CD4-positive, alpha-beta memory T cell (primary cell): ENCODE measurements around the gene SLK. TPM values are rescaled to one million over a fixed set of nuclear protein-coding genes. Genes with fewer than 3 reads are reported as not detected.
A peak's percentile ranks its signal among the peaks of the same experiment; 100 is the strongest.

ENCODE experiments used
- CTCF ChIA-PET: fragments of 350-600 bp; sonication (Branson Sonifier 250); formaldehyde crosslinking; loops from one replicate; lab custom pipeline; 2021; ENCODE audit warnings: inconsistent platforms; ENCODE audit not compliant: partially characterized antibody; lab: Charles Lee
- POLR2A ChIA-PET: fragments of 350-600 bp; sonication (Branson Sonifier 250); formaldehyde crosslinking; loops from one replicate; lab custom pipeline; 2021; ENCODE audit not compliant: partially characterized antibody; lab: Charles Lee
- DNase-seq, 5 donors: peaks; one replicate each; pipeline versions ENCODE4 v3.0.0 to v3.0.0-alpha.2; 2020 to 2022; ENCODE audit warnings: mixed read lengths in 1 of 5
- H3K27ac ChIP-seq: one replicate; pipeline ENCODE4 v1.7.0; 2013; ENCODE audit warnings: low read depth, low read length
- H3K27me3 ChIP-seq: 2 replicates; pipeline ENCODE4 v1.7.0; 2013; ENCODE audit warnings: mild to moderate bottlenecking, low read length, moderate library complexity; ENCODE audit not compliant: insufficient read depth
- H3K36me3 ChIP-seq: 2 replicates; pipeline ENCODE4 v1.7.0; 2013; ENCODE audit warnings: mild to moderate bottlenecking, low read length, moderate library complexity; ENCODE audit not compliant: insufficient read depth
- H3K4me1 ChIP-seq: 2 replicates; pipeline ENCODE4 v1.7.0; 2013; ENCODE audit warnings: mild to moderate bottlenecking, low read length, moderate library complexity; ENCODE audit not compliant: insufficient read depth
- H3K4me3 ChIP-seq, 2 donors: one replicate each; pipeline ENCODE4 v1.7.0; 2013; ENCODE audit warnings: low read length in 2 of 2, mild to moderate bottlenecking in 1 of 2
- H3K9me3 ChIP-seq, 2 donors: one replicate each; pipeline ENCODE4 v1.7.0; 2013; ENCODE audit warnings: low read length in 2 of 2, control low read depth in 1 of 2; ENCODE audit not compliant: control insufficient read depth in 1 of 2
- H3K27ac Mint-ChIP-seq, 7 donors: one replicate each; pipeline ENCODE4 v1.8.0; 2020 to 2021; ENCODE audit warnings: mixed read lengths in 7 of 7, mild to moderate bottlenecking in 6 of 7, inconsistent platforms in 3 of 7, moderate library complexity in 3 of 7
- H3K27me3 Mint-ChIP-seq, 2 donors: one replicate each; pipeline ENCODE4 v1.8.0; 2020 to 2021; ENCODE audit warnings: mixed read lengths in 2 of 2
- H3K36me3 Mint-ChIP-seq, 2 donors: one replicate each; pipeline ENCODE4 v1.8.0; 2020 to 2021; ENCODE audit warnings: mixed read lengths in 2 of 2, inconsistent platforms in 1 of 2, mild to moderate bottlenecking in 1 of 2
- H3K4me1 Mint-ChIP-seq, 4 donors: one replicate each; pipeline ENCODE4 v1.8.0; 2020 to 2021; ENCODE audit warnings: mixed read lengths in 4 of 4, mild to moderate bottlenecking in 1 of 4
- H3K4me3 Mint-ChIP-seq, 8 donors: one replicate each; pipeline ENCODE4 v1.8.0; 2020 to 2021; ENCODE audit warnings: mixed read lengths in 8 of 8, mild to moderate bottlenecking in 7 of 8, moderate library complexity in 6 of 8, inconsistent platforms in 3 of 8
- H3K9me3 Mint-ChIP-seq, 8 donors: one replicate each; pipeline ENCODE4 v1.8.0; 2020 to 2021; ENCODE audit warnings: mixed read lengths in 8 of 8, mild to moderate bottlenecking in 5 of 8, inconsistent platforms in 3 of 8, moderate library complexity in 1 of 8
- intact Hi-C: fragments of 100-400 bp; cut with micrococcal nuclease; formaldehyde crosslinking; loops from one replicate; pipeline ENCODE4 v1.15.1; 2023
- polyA plus RNA-seq, 2 donors: library from polyadenylated mRNA; unstranded; fragments of 300-500 nt; fragmentation: Illumina TruSeq; gene quantifications; one replicate each; pipeline ENCODE4 v1.2.3, GENCODE V29; 2021
- total RNA-seq, 2 experiments: library from RNA; stranded (reverse); gene quantifications; one replicate each; pipeline ENCODE4 v1.2.3, GENCODE V29; 2021

Gene SLK
- total RNA-seq (10 to 100 TPM; 30.9 to 31.1 TPM), polyA plus RNA-seq (10 to 100 TPM in 1 of 2 donors, 1 to 10 TPM in 1; 1.6 to 14.3 TPM)

- Mint-ChIP-seq H3K36me3 (peaks cover 0 to 14% of the 10 kb centered on the region in 2 donors), H3K9me3 (peaks cover 0 to 2% (median 0%) of the 10 kb centered on the region in 8 donors), H3K4me1 (peaks cover 27 to 48% (median 36%) of the 10 kb centered on the region in 4 donors), H3K4me3 (peak within 1 kb of the TSS; percentile 94 to 100 (median 98)), H3K27ac (peak within 1 kb of the TSS; percentile 95 to 98 (median 96)), H3K27me3 (no peaks in the 10 kb centered on the region)
- H3K4me3 ChIP-seq, result peak within 1 kb of the TSS; percentile 59 to 99
- intact Hi-C loops, result loop anchor here (1.0 to 5.0 kb wide), 5 partner anchors 48 to 300 kb away; partner anchors contain the start of genes GSTO2 and STN1
- H3K27me3 ChIP-seq, result no peaks in the 10 kb centered on the region
- POLR2A ChIA-PET, result interaction anchor here (0.8 to 3.4 kb wide), 15 partner anchors 11 to 383 kb away, joined by 3 to 54 read pairs (median 5); partner anchors contain the start of genes GSTO2, SFR1 and STN1
- H3K27ac ChIP-seq, result peak within 1 kb of the TSS; percentile 74
- H3K9me3 ChIP-seq, result no peaks in the 10 kb centered on the region
- peaks cover 33% of the 10 kb centered on the region for H3K4me1 ChIP-seq
- H3K36me3 ChIP-seq, result no peaks in the 10 kb centered on the region
- CTCF ChIA-PET, result interaction anchor here (0.6 kb wide), 1 partner anchor 17 kb away, joined by 3 read pairs; no protein-coding TSS in a partner anchor
- peak; percentile 78 to 90 (median 86) for DNase-seq
These were observed at the start of gene SLK for GRCh38 chr10:103966671-103967447. Gene SLK, plus strand, starts transcription at chr10:103967140. Its CDS starts 606 bp downstream, at chr10:103967746.

DNA sequence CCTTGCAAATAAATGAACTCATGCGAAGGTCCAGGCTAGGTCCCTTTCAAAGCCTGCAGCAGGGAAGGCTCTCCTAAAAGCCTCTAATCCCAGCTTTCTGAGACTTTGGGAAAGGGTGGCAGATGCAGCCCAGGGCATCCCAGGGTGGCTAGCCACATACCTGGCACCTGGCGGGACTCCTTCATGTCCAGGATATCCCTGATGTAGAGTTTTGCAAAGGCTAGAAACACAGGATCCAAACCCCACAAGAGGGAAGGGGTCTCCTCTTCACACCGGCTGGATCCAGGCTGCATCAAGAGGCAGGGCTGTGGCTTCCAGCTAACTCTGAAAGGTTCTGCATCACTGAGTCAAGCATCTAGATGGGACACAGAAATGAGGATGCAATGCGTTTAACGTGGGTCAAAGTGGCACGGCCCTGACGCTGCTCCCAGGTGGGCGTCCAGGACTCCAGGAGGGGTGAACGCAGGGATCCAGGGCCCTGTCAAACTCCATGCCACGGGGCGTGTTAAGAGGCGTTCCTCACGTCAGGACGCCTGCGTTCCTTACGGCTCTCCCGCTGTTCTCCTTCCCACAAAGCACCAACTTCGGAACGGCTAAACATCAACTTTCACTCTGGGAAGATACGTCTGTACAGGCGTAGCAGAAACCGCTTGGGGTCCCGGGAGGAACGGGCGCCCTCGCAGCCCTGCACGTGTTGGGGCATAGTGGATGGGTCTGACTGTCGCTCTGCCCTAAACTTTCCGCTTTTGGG, 49.5 kb upstream of the SLK start:
- Mint-ChIP-seq H3K9me3 (peaks cover 0 to 9% (median 1%) of the 10 kb centered on the region in 8 donors), H3K27ac (peak overlapping the region; percentile 91 to 98 (median 95)), H3K4me1 (peaks cover 26 to 57% (median 38%) of the 10 kb centered on the region in 4 donors), H3K27me3 (no peaks in the 10 kb centered on the region), H3K4me3 (peak overlapping the region; percentile 92 to 99 (median 96)), H3K36me3 (peaks cover 26 to 43% of the 10 kb centered on the region in 2 donors)
- DNase-seq, result no peak
- H3K4me3 ChIP-seq, result peak overlapping the region; percentile 69 to 95
- peaks cover 61% of the 10 kb centered on the region for H3K4me1 ChIP-seq
- intact Hi-C loops, result loop anchor here (1.0 to 10.0 kb wide), 8 partner anchors 9 to 1415 kb away; partner anchors contain the start of genes ACTR1A, CFAP43, SLK and SUFU
- no peaks in the 10 kb centered on the region for H3K36me3 ChIP-seq
- ChIA-PET CTCF (interaction anchor here (1.3 to 4.0 kb wide), 3 partner anchors 9 to 30 kb away, joined by 5 to 10 read pairs (median 6); no protein-coding TSS in a partner anchor), POLR2A (interaction anchor here (0.7 to 7.1 kb wide), 8 partner anchors 8 to 204 kb away, joined by 4 to 55 read pairs (median 10); partner anchors contain the start of genes SFR1 and SLK)
- peaks cover 0 to 4% of the 10 kb centered on the region in 2 donors for H3K9me3 ChIP-seq
- no peaks in the 10 kb centered on the region for H3K27me3 ChIP-seq
- H3K27ac ChIP-seq, result peak overlapping the region; percentile 82

DNA sequence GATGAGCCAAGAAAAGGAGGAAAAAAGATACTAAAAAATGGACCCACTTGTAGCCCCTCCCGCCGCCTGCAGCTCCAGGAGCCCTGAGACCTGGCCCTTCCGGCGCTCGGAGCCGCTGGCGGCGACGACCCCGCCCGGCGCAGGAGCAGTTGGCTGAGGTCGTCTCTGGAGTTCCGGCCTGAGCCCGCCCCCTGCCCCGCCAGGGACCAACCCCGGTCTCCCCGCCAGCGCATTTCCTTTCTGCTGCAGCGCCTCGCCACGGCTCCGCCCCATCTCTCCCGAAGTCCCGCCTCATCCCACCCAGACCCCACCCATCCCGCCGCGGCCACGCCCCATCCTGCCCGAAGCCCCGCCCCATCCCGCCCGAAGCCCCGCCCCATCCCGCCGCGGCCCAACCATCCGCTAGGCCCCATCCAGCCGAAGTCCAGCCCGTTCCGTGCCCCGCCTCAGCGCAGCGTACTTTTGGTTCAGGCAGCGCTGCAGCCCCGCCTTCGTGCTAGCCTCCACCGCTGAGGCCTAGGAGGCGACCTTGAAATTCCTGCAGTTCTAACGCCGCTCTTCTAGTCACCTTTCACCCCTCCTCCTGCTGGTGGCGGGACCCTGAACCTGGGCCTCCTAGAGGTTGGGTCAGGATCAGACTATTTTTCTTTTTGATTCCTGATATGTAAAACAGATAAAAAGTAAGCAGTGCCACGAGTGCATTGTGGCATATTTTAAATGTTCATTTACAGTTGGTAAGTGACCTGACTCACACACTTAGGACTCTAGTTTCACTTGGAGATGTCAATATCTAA, 48.7 kb upstream of the SLK start, which contains the start of gene STN1:
Gene STN1 (minus strand): TSS at position 132 of the 794 bp plus-strand sequence. CDS start 590 bp downstream, outside the sequence.
- peaks cover 0 to 4% of the 10 kb centered on the region in 2 donors for H3K9me3 ChIP-seq
- Mint-ChIP-seq H3K4me1 (peaks cover 18 to 50% (median 30%) of the 10 kb centered on the region in 4 donors), H3K9me3 (peaks cover 0 to 9% (median 1%) of the 10 kb centered on the region in 8 donors), H3K27me3 (no peaks in the 10 kb centered on the region), H3K36me3 (peaks cover 20 to 38% of the 10 kb centered on the region in 2 donors), H3K27ac (peak within 1 kb of the TSS; percentile 91 to 98 (median 95)), H3K4me3 (peak within 1 kb of the TSS; percentile 92 to 99 (median 96))
- H3K36me3 ChIP-seq, result no peaks in the 10 kb centered on the region
- DNase-seq, result peak; percentile 93 to 96 (median 95)
- ChIA-PET CTCF (interaction anchor here (0.7 to 4.0 kb wide), 5 partner anchors 8 to 28 kb away, joined by 3 to 10 read pairs (median 5); no protein-coding TSS in a partner anchor), POLR2A (interaction anchor here (0.7 to 7.1 kb wide), 10 partner anchors 9 to 203 kb away, joined by 4 to 55 read pairs (median 10); partner anchors contain the start of genes SFR1 and SLK)
- H3K27me3 ChIP-seq, result no peaks in the 10 kb centered on the region
- H3K27ac ChIP-seq, result peak within 1 kb of the TSS; percentile 82
- H3K4me3 ChIP-seq, result peak within 1 kb of the TSS; percentile 69 to 95
- peaks cover 53% of the 10 kb centered on the region for H3K4me1 ChIP-seq
- intact Hi-C loops, result loop anchor here (1.0 to 10.0 kb wide), 7 partner anchors 10 to 1416 kb away; partner anchors contain the start of genes ACTR1A, SLK, SUFU and TRIM8

- Mint-ChIP-seq H3K4me1 (peaks cover 12 to 40% (median 22%) of the 10 kb centered on the region in 4 donors), H3K9me3 (peaks cover 0 to 9% (median 1%) of the 10 kb centered on the region in 8 donors), H3K27ac (peak overlapping the region in 2 of 7 donors; percentile 38 to 54), H3K36me3 (peaks cover 14 to 31% of the 10 kb centered on the region in 2 donors), H3K27me3 (no peaks in the 10 kb centered on the region), H3K4me3 (no peak overlapping the region)
- CTCF ChIA-PET, result interaction anchor here (1.3 to 4.0 kb wide), 4 partner anchors 10 to 32 kb away, joined by 4 to 10 read pairs (median 5); no protein-coding TSS in a partner anchor
- H3K4me1 ChIP-seq, result peaks cover 40% of the 10 kb centered on the region
- DNase-seq, result no peak
- intact Hi-C loops, result loop anchor here (2.0 to 10.0 kb wide), 4 partner anchors 47 to 1417 kb away; partner anchors contain the start of genes ACTR1A, SLK, SUFU and TRIM8
- H3K36me3 ChIP-seq, result no peaks in the 10 kb centered on the region
- peaks cover 0 to 4% of the 10 kb centered on the region in 2 donors for H3K9me3 ChIP-seq
- H3K4me3 ChIP-seq, result no peak overlapping the region
- H3K27me3 ChIP-seq, result no peaks in the 10 kb centered on the region
- POLR2A ChIA-PET, result interaction anchor here (1.1 to 3.7 kb wide), 3 partner anchors 10 to 202 kb away, joined by 4 to 39 read pairs (median 4); partner anchors contain the start of gene SFR1
- no peak overlapping the region for H3K27ac ChIP-seq
These were observed 47.3 kb upstream of the SLK start for GRCh38 chr10:103919648-103920025.

GRCh38 chr10:103921248-103921647, 45.7 kb upstream of the SLK start:
- CTCF ChIA-PET, result interaction anchor here (0.8 to 2.0 kb wide), 8 partner anchors 13 to 208 kb away, joined by 3 to 12 read pairs (median 6); no protein-coding TSS in a partner anchor
- Mint-ChIP-seq H3K4me3 (no peak overlapping the region), H3K36me3 (peaks cover under 1 to 15% of the 10 kb centered on the region in 2 donors), H3K27ac (no peak overlapping the region), H3K27me3 (no peaks in the 10 kb centered on the region), H3K9me3 (no peaks in the 10 kb centered on the region), H3K4me1 (peaks cover 6 to 24% (median 9%) of the 10 kb centered on the region in 4 donors)
- Histone ChIP-seq H3K9me3 (no peaks in the 10 kb centered on the region), H3K27me3 (no peaks in the 10 kb centered on the region), H3K4me3 (no peak overlapping the region), H3K27ac (no peak overlapping the region), H3K36me3 (no peaks in the 10 kb centered on the region), H3K4me1 (peaks cover 25% of the 10 kb centered on the region)
- POLR2A ChIA-PET, result interaction anchor here (0.6 to 2.1 kb wide), 3 partner anchors 10 to 333 kb away, joined by 3 to 6 read pairs (median 4); partner anchors contain the start of genes GSTO1 and SFR1
- DNase-seq, result no peak
- intact Hi-C loops, result no loop called here
